Effector memory CD8-positive, alpha-beta T cell (primary cell): ENCODE measurements around the gene GNPTG.

ENCODE experiments used
- ATAC-seq: fragments of 150-1000 bp; cut with Tn5 transposase; replicated peaks from 2 replicates; pipeline ENCODE4 v1.10.0; 2021; ENCODE audit warnings: mild to moderate bottlenecking, moderate library complexity
- DNase-seq, 3 experiments: peaks; one replicate each; pipeline ENCODE4 v3.0.0; 2021
- H3K27ac Mint-ChIP-seq, 2 donors: one replicate each; pipeline ENCODE4 v1.8.0; 2022; ENCODE audit warnings: mild to moderate bottlenecking in 2 of 2, mixed read lengths in 2 of 2, moderate library complexity in 2 of 2
- H3K27me3 Mint-ChIP-seq, 2 donors: one replicate each; pipeline ENCODE4 v1.8.0; 2022; ENCODE audit warnings: mixed read lengths in 2 of 2
- H3K36me3 Mint-ChIP-seq: one replicate; pipeline ENCODE4 v1.8.0; 2022; ENCODE audit warnings: mild to moderate bottlenecking, moderate library complexity, mixed read lengths; ENCODE audit not compliant: insufficient read depth
- H3K4me1 Mint-ChIP-seq, 2 donors: one replicate each; pipeline ENCODE4 v1.8.0; 2022; ENCODE audit warnings: low read depth in 2 of 2, mixed read lengths in 2 of 2
- H3K4me3 Mint-ChIP-seq, 2 donors: one replicate each; pipeline ENCODE4 v1.8.0; 2022; ENCODE audit warnings: mild to moderate bottlenecking in 2 of 2, mixed read lengths in 2 of 2, moderate library complexity in 2 of 2
- H3K9me3 Mint-ChIP-seq, 2 donors: one replicate each; pipeline ENCODE4 v1.8.0; 2022; ENCODE audit warnings: mixed read lengths in 2 of 2
- total RNA-seq, 9 experiments: gene quantifications; one replicate each; lab custom pipeline; 2026; lab: John Stamatoyannopoulos, UW

The GNPTG gene
- total RNA-seq: 28.0 to 51.1 (median 30.3) reads per million in 9 experiments

DNA sequence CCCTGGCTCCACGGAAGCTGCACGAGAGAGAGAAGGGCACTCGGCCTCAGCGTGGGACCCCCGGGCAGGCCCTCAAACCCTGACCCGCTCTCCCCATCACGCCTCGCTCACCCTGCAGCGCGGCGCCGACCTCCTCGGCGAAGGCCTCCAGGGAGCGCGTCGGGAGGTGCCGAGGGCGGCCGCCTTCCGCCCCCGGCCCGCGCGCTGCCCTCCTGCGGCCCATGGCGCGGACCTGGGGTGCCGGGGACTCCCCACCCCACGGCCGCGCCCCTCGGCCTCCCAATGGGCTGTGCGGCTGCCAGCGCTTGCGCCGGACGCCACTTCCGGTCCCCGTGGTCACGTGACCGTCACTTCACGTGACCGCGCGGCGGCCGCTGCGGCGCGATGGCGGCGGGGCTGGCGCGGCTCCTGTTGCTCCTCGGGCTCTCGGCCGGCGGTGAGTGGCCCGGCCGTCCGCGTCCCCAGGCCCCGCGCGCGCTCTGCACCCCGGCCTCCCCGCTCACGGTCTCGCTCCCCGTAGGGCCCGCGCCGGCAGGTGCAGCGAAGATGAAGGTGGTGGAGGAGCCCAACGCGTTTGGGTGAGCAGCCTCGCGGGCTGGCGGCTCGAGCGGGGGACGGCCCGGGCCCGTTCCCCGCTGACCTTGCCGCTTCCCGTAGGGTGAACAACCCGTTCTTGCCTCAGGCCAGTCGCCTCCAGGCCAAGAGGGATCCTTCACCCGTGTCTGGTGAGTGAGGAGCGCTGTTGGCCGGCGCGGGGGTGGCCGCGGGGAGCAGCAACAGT, at the start of gene GNPTG, which contains the start of gene TSR3:
Gene GNPTG, plus strand, starts transcription at position 350 of the 781 bp plus-strand sequence. Its CDS starts 35 bp downstream, at position 385.
Gene TSR3, minus strand, starts transcription at position 297 of the 781 bp plus-strand sequence. Its CDS starts 74 bp downstream, at position 223.
- peak; percentile 76 to 87 (median 83) for DNase-seq
- Mint-ChIP-seq H3K4me3 (peak within 1 kb of the TSS; percentile 81 to 82), H3K27ac (peak within 1 kb of the TSS; percentile 85 to 89), H3K27me3 (no peaks in the 10 kb centered on the region), H3K36me3 (peaks cover 54% of the 10 kb centered on the region), H3K9me3 (no peaks in the 10 kb centered on the region), H3K4me1 (peaks cover 31 to 37% of the 10 kb centered on the region in 2 donors)
- peak; percentile 91 for ATAC-seq

- H3K27ac Mint-ChIP-seq: no peak overlapping the region
- H3K36me3 Mint-ChIP-seq: peaks cover 25% of the 10 kb centered on the region
- H3K27me3 Mint-ChIP-seq: no peaks in the 10 kb centered on the region
- ATAC-seq (no peak), DNase-seq (no peak)
- H3K4me3 Mint-ChIP-seq: peak overlapping the region in 1 of 2 donors; percentile 23
- H3K4me1 Mint-ChIP-seq: peaks cover 23 to 29% of the 10 kb centered on the region in 2 donors
- no peaks in the 10 kb centered on the region for H3K9me3 Mint-ChIP-seq
Observed at GRCh38 chr16:1305823-1306222, 45.9 kb upstream of the GNPTG start.

GRCh38 chr16:1306334-1306733, 45.4 kb upstream of the GNPTG start:
- Mint-ChIP-seq H3K36me3 (peaks cover 30% of the 10 kb centered on the region), H3K4me3 (peak overlapping the region in 1 of 2 donors; percentile 45), H3K4me1 (peaks cover 27 to 33% of the 10 kb centered on the region in 2 donors), H3K27me3 (no peaks in the 10 kb centered on the region), H3K27ac (no peak overlapping the region), H3K9me3 (no peaks in the 10 kb centered on the region)
- no peak for ATAC-seq
- no peak for DNase-seq

GRCh38 chr16:1308036-1308976, 43.4 kb upstream of the GNPTG start:
- Mint-ChIP-seq H3K27ac (peak overlapping the region; percentile 99 to 100), H3K4me1 (peaks cover 22 to 36% of the 10 kb centered on the region in 2 donors), H3K27me3 (no peaks in the 10 kb centered on the region), H3K4me3 (peak overlapping the region; percentile 83 to 88), H3K9me3 (no peaks in the 10 kb centered on the region), H3K36me3 (peaks cover 46% of the 10 kb centered on the region)
- DNase-seq (no peak), ATAC-seq (no peak)

GRCh38 chr16:1308977-1309885, 42.5 kb upstream of the GNPTG start, which contains the start of gene UBE2I:
UBE2I (plus strand) TSS chr16:1309636; CDS start chr16:1314031, 4,395 bp downstream.
- Mint-ChIP-seq H3K4me3 (peak within 1 kb of the TSS; percentile 94 to 96), H3K36me3 (peaks cover 52% of the 10 kb centered on the region), H3K9me3 (no peaks in the 10 kb centered on the region), H3K27ac (peak within 1 kb of the TSS; percentile 99 to 100), H3K4me1 (peaks cover 22 to 35% of the 10 kb centered on the region in 2 donors), H3K27me3 (no peaks in the 10 kb centered on the region)
- peak; percentile 68 for ATAC-seq
- DNase-seq: peak; percentile 97 to 100 (median 99)

- H3K27me3 Mint-ChIP-seq: no peaks in the 10 kb centered on the region
- no peaks in the 10 kb centered on the region for H3K9me3 Mint-ChIP-seq
- H3K4me1 Mint-ChIP-seq: peaks cover 24 to 34% of the 10 kb centered on the region in 2 donors
- peaks cover 57% of the 10 kb centered on the region for H3K36me3 Mint-ChIP-seq
- peak overlapping the region; percentile 94 to 96 for H3K4me3 Mint-ChIP-seq
- peak; percentile 52 to 74 (median 74) for DNase-seq
- H3K27ac Mint-ChIP-seq: peak overlapping the region; percentile 91 to 94
- ATAC-seq: peak; percentile 56
Observed at GRCh38 chr16:1309888-1310831, 41.6 kb upstream of the GNPTG start.

- H3K27me3 Mint-ChIP-seq: no peaks in the 10 kb centered on the region
- H3K4me3 Mint-ChIP-seq: peak overlapping the region; percentile 94 to 96
- H3K9me3 Mint-ChIP-seq: no peaks in the 10 kb centered on the region
- peaks cover 24 to 34% of the 10 kb centered on the region in 2 donors for H3K4me1 Mint-ChIP-seq
- DNase-seq: peak in 2 of 3 experiments; percentile 30 to 36
- H3K36me3 Mint-ChIP-seq: peaks cover 64% of the 10 kb centered on the region
- peak overlapping the region; percentile 91 to 94 for H3K27ac Mint-ChIP-seq
- peak; percentile 4 for ATAC-seq
Observed at GRCh38 chr16:1310832-1311200, 40.9 kb upstream of the GNPTG start.

GRCh38 chr16:1311212-1311737, 40.5 kb upstream of the GNPTG start:
- ATAC-seq (no peak), DNase-seq (no peak)
- Mint-ChIP-seq H3K4me1 (peaks cover 24 to 33% of the 10 kb centered on the region in 2 donors), H3K36me3 (peaks cover 68% of the 10 kb centered on the region), H3K27me3 (no peaks in the 10 kb centered on the region), H3K4me3 (peak overlapping the region; percentile 94 to 96), H3K27ac (peak overlapping the region; percentile 91 to 94), H3K9me3 (no peaks in the 10 kb centered on the region)

DNA sequence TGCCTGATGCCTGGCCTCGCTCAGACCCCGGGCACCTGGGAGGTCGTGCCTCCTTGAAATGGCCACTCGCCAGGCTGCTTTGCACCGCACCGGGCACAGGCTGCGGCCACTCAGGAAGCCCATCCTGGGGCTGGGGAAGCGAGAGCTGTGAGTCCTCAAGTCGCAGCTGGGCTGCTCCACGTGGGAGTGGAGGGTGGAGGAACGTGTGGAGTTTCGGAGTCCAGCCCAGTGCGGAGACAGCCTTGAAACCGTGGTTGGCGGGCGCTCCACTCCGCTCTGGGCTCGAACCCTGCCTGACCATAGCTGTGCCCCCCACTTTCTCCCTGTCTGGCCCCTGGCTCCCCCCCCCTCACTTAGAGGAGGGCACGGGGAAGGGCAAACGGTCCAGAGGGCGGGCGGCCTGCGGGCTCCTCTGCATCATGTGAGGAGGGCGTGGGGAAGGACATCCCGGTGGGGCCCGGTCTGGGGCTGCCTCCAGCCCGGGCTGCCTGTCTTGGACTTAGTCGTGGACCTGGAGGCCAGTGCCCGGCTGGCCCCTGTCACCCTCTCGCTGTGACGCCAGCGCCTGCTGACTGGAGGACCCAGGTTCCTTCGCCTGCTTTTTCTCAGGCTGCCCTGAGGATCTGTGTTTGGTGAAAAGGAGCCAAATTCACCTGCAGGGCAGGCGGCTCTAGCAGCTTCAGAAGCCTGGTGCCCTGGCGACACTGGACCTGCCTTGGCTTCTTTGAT, 39.8 kb upstream of the GNPTG start:
- Mint-ChIP-seq H3K36me3 (peaks cover 70% of the 10 kb centered on the region), H3K4me1 (peaks cover 24 to 33% of the 10 kb centered on the region in 2 donors), H3K27ac (peak overlapping the region in 1 of 2 donors; percentile 94)

GRCh38 chr16:1312467-1312816, 39.3 kb upstream of the GNPTG start:
- Mint-ChIP-seq H3K9me3 (no peaks in the 10 kb centered on the region), H3K27ac (peak overlapping the region in 1 of 2 donors; percentile 71), H3K4me3 (peak overlapping the region; percentile 94 to 96), H3K27me3 (no peaks in the 10 kb centered on the region), H3K4me1 (peaks cover 25 to 33% of the 10 kb centered on the region in 2 donors), H3K36me3 (peaks cover 74% of the 10 kb centered on the region)
- ATAC-seq (no peak), DNase-seq (no peak)

More for the DNA sequence above, 39.8 kb upstream of the GNPTG start:
- H3K27me3 Mint-ChIP-seq: no peaks in the 10 kb centered on the region
- ATAC-seq (no peak), DNase-seq (no peak)
- no peaks in the 10 kb centered on the region for H3K9me3 Mint-ChIP-seq
- H3K4me3 Mint-ChIP-seq: peak overlapping the region; percentile 94 to 96

GRCh38 chr16:1312903-1313302, 38.8 kb upstream of the GNPTG start:
- H3K9me3 Mint-ChIP-seq: no peaks in the 10 kb centered on the region
- peak overlapping the region; percentile 94 to 96 for H3K4me3 Mint-ChIP-seq
- H3K27ac Mint-ChIP-seq: peak overlapping the region in 1 of 2 donors; percentile 71
- DNase-seq: no peak
- H3K27me3 Mint-ChIP-seq: no peaks in the 10 kb centered on the region
- H3K4me1 Mint-ChIP-seq: peaks cover 27 to 33% of the 10 kb centered on the region in 2 donors
- ATAC-seq: no peak
- H3K36me3 Mint-ChIP-seq: peaks cover 79% of the 10 kb centered on the region
